A673 (cell line): ENCODE data around the gene SRPRA.

Source experiments
- CTCF ChIP-seq: fragments of 300-800, 200-600 bp; sonication (generic); conservative IDR thresholded peaks from 2 replicates; pipeline ENCODE4 v1.5.1; 2017; ENCODE audit warnings: low read depth, mild to moderate bottlenecking, antibody characterized with exemption, low read length, moderate library complexity, mixed read lengths
- EZH2 ChIP-seq: fragments of 200-600 bp; sonication (generic); IDR thresholded peaks from 2 replicates; pipeline ENCODE4 v1.6.1; 2017; ENCODE audit warnings: borderline replicate concordance, low read depth, mild to moderate bottlenecking, mixed read lengths, antibody characterized with exemption, low read length; ENCODE audit not compliant: poor library complexity, severe bottlenecking

GRCh38 chr11:126313826-126314225, 45.1 kb upstream of the SRPRA start:
- TF ChIP-seq CTCF (no peak), EZH2 (no peak)
